D721Med (cell line): ENCODE results near the gene MYO19.

Source experiments
- DNase-seq: peaks from one replicate; pipeline ENCODE4 v3.0.0; 2011; ENCODE audit warnings: low spot score; ENCODE audit not compliant: insufficient read length
- FAIRE-seq: peaks from 2 replicates; lab custom pipeline; 2011; peaks lifted over from hg19 to GRCh38; lab: Jason Lieb, UNC
- CTCF ChIP-seq: IDR thresholded peaks from 2 replicates; pipeline ENCODE4 v1.5.1; 2012; ENCODE audit warnings: mild to moderate bottlenecking, control low read depth; ENCODE audit not compliant: insufficient read depth; ENCODE audit errors: missing control alignments

MYO19 gene

GRCh38 chr17:36534840-36535668 lies at the start of gene MYO19, which contains the start of gene PIGW:
Gene MYO19, minus strand, starts transcription at chr17:36534868. Its CDS starts 2,330 bp downstream, at chr17:36532538.
Gene PIGW, plus strand, starts transcription at chr17:36534987. Its CDS starts 2,115 bp downstream, at chr17:36537102.
- FAIRE-seq (no peak), DNase-seq (peak; percentile 71)
- TF ChIP-seq CTCF, result peak; percentile 29

GRCh38 chr17:36583787-36584186 lies 49.1 kb upstream of the MYO19 start:
- TF ChIP-seq CTCF, result no peak
- DNase-seq (no peak), FAIRE-seq (no peak)

GRCh38 chr17:36578671-36579070 lies 44.0 kb upstream of the MYO19 start:
- FAIRE-seq (no peak), DNase-seq (no peak)
- no peak for TF ChIP-seq CTCF

GRCh38 chr17:36576793-36577192 lies 42.1 kb upstream of the MYO19 start:
- TF ChIP-seq CTCF, result no peak
- FAIRE-seq (no peak), DNase-seq (no peak)

- no peak for TF ChIP-seq CTCF
- DNase-seq (no peak), FAIRE-seq (no peak)
Observed at GRCh38 chr17:36575028-36575427, 40.4 kb upstream of the MYO19 start.

- FAIRE-seq (no peak), DNase-seq (no peak)
- no peak for TF ChIP-seq CTCF
Observed at GRCh38 chr17:36566081-36566480, 31.4 kb upstream of the MYO19 start.

GRCh38 chr17:36553459-36553858 lies 18.8 kb upstream of the MYO19 start:
- TF ChIP-seq CTCF, result no peak
- DNase-seq, result no peak
- FAIRE-seq, result no peak
